ENCODE measurements around the gene HIRIP3.

DNA sequence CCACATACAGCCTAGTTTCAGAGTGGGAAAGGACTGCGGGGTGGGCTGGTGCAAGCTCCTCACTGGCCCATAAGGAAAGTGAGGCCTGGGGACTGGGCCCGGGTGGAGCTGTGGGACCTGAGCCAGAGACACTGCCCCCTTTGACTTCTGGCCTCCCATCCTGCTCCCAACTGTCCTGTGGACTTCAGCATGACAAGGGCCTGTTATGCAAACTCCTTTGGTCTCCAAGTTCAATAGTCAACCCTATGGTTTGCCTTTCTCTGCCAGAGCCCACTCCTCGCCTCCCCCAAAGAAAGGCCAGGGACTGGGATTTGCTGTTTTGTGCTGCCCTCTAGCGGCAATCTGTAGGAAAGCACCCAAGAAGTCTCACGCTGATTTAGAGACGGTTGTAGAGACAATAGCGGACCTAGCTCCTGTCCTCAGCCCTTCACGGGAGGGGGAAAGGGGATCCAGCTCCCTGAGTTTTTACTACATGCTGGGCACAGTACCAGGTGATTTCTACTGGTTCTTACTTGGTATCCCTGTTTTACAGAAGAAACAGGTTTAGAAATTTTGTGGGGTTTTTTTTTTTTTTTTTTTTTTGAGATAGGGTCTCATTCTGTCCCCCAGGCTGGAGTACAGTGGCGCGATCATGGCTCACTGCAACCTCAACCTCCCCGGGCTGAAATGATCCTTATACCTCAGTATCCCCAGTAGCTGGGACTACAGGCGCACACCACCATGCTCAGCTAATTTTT, 36.8 kb upstream of the HIRIP3 start:
- TF ChIP-seq, protein P1, sequence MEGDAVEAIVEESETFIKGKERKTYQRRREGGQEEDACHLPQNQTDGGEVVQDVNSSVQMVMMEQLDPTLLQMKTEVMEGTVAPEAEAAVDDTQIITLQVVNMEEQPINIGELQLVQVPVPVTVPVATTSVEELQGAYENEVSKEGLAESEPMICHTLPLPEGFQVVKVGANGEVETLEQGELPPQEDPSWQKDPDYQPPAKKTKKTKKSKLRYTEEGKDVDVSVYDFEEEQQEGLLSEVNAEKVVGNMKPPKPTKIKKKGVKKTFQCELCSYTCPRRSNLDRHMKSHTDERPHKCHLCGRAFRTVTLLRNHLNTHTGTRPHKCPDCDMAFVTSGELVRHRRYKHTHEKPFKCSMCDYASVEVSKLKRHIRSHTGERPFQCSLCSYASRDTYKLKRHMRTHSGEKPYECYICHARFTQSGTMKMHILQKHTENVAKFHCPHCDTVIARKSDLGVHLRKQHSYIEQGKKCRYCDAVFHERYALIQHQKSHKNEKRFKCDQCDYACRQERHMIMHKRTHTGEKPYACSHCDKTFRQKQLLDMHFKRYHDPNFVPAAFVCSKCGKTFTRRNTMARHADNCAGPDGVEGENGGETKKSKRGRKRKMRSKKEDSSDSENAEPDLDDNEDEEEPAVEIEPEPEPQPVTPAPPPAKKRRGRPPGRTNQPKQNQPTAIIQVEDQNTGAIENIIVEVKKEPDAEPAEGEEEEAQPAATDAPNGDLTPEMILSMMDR (conservative IDR thresholded peaks at IDR 0.05), result peak; percentile 99
- TF ChIP-seq EZH2 (IDR thresholded peaks at IDR 0.05; ENCODE audit: low read depth), result no peak

All from PC-9 (cell line).